GM18867 (cell line): ENCODE data around the gene INPP5B.
"Not testable (repeated sequence)": the region's sequence is repeated elsewhere in the genome, so short reads cannot be mapped to it uniquely, and the experiment has no call there.

ENCODE experiments used
- ATAC-seq: cut with Tn5 transposase; IDR thresholded peaks from one replicate; pipeline ENCODE4 v1.9.1; 2021; ENCODE audit warnings: mild to moderate bottlenecking, moderate library complexity; ENCODE audit not compliant: unreplicated experiment

Gene INPP5B

DNA sequence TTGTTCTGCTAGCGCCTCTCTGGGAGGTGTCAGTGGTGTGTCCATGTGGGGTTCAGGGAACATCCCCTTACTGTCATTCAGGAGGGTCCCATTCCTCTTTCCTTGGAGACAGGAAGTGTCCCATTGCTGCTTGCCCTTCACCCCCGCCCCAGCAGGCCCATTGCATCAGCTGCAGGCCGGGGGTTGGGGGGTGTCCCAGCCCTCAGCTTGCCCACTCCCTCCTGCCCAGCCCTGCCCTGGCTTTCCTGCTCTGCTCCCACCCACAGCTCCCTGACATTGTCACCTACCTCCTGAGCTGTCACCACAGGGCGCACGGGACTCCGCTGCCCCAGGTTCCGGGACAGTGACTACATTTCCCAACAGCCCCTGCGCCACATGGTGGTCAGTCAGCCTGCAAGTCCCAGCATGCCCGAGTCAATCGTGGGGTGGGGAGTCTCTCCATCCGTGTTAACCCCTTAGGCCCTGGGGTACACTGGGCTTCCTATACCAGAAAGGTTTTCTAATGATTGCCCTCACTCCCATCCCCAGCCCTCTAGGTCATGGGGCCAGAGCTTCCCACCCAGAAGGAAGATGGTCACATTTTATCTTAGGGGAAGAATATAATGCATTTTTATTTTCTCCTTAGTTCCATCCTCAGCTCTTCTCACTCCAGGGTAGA, at the start of gene INPP5B:
Gene INPP5B (minus strand): TSS at position 351 of the 658 bp plus-strand sequence. CDS start 745 bp downstream, outside the sequence.
- ATAC-seq: peak; percentile 86

- no peak for ATAC-seq
Measured at GRCh38 chr1:37995751-37996345, 49.0 kb upstream of the INPP5B start.

- ATAC-seq: no peak
Measured at GRCh38 chr1:37994886-37995566, 48.2 kb upstream of the INPP5B start.

GRCh38 chr1:37989361-37989930, 42.6 kb upstream of the INPP5B start:
- peak; percentile 31 for ATAC-seq

DNA sequence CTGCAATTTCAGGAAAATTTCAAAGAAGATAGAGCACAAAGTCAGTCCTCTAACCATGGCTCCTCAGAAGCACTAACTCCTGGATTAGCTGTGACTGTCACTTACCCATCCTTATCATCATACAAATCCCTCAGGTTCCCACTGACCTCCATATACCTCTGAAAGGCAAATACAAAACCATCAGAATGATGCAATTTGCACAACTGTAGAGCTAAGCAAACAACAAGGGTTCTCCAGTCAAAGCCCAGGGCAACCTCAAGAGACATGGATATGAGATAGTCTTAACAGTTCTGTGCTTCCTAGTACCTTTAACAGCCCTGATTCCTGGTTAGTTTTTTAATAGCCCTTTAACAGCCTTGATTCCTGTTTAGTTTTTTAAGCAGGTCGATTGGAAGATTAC, 40.8 kb upstream of the INPP5B start:
- no peak for ATAC-seq

DNA sequence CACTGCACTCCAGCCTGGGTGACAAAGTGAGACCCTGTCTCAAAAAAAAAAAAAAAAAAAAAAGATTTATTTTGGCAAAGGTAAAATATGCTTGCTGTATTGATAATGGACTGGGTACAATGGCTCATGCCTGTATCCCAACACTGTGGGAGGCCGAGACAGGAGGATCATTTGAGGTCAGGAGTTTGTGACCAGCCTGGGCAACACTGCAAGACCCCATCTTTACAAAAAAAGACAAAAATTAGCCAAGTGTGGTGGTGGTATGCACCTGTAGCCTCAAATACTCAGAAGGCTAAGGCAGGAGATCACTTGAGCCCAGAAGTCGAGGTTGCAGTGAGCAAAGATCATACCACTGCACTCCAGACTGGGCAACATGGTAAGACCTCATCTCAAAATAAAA, 36.7 kb upstream of the INPP5B start:
- ATAC-seq: no peak

DNA sequence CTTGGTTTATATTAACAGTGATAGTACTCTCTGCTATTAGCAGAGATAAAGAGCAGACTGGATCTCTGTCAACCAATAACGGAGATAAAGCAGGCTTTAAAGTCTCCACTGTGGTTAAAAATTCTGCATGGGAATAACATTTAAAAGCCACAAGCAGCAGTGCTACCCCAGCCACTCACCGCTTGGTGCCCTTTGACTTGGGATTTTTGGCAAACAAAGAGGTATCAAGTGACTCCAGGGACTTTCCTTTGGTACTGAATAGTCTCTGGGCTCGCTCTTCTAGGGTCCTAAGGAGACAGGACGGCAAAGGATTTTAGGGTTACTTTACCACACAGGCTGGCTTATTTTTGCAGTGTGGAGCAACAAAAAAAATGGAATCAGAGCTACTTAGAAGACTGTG, 31.7 kb upstream of the INPP5B start:
- no peak for ATAC-seq

- ATAC-seq: not testable (repeated sequence)
Measured at GRCh38 chr1:37975083-37975482, 28.2 kb upstream of the INPP5B start.

DNA sequence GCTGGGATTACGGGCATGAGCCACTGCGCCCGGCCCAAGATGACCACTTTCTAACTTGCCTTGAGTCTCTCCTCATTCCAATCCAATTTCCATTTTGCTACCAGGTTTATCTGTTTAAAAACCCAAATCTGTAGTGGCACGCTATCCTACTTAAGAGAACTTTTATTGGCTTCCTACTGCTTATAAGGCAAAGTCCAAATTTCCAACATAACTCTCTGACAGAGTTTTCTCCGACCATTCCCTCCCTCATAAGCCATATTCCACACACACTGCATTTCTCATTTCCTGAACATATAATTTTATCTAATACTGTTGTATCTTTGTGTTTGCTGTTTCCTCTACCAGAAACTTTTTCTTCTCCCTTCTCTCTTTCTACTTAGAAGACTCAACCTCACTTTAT, 27.7 kb upstream of the INPP5B start:
- ATAC-seq: no peak

GRCh38 chr1:37973684-37974083, 26.8 kb upstream of the INPP5B start:
- ATAC-seq: not testable (repeated sequence)

- ATAC-seq: no peak
Measured at GRCh38 chr1:37965301-37965700, 18.4 kb upstream of the INPP5B start.

- ATAC-seq: not testable (repeated sequence)
Measured at GRCh38 chr1:37964106-37964505, 17.3 kb upstream of the INPP5B start.

- no peak for ATAC-seq
Measured at GRCh38 chr1:37958690-37959089, 11.8 kb upstream of the INPP5B start.

DNA sequence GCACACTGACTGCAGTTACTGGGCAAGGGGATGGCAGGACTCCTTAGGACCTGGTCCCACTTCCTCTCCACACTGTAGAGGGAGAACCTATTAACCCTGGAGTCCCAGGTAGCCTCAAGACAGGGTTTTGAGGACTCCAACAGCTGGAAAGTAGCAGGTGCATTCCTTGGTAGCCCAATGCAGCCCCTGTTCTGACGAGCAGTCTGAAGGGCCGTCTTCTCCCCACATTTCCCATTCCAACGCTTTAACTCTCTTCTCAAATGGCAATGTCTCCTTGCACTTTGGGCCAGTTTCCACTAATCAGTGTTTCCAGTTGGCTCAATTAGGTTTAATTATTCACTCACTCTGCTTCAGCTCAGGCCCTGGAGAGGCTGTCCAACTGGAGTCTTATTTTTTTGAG, 8.8 kb upstream of the INPP5B start:
- no peak for ATAC-seq

- no peak for ATAC-seq
Measured at GRCh38 chr1:37954316-37954971, 7.6 kb upstream of the INPP5B start.

GRCh38 chr1:37952738-37953137, 5.9 kb upstream of the INPP5B start:
- no peak for ATAC-seq

DNA sequence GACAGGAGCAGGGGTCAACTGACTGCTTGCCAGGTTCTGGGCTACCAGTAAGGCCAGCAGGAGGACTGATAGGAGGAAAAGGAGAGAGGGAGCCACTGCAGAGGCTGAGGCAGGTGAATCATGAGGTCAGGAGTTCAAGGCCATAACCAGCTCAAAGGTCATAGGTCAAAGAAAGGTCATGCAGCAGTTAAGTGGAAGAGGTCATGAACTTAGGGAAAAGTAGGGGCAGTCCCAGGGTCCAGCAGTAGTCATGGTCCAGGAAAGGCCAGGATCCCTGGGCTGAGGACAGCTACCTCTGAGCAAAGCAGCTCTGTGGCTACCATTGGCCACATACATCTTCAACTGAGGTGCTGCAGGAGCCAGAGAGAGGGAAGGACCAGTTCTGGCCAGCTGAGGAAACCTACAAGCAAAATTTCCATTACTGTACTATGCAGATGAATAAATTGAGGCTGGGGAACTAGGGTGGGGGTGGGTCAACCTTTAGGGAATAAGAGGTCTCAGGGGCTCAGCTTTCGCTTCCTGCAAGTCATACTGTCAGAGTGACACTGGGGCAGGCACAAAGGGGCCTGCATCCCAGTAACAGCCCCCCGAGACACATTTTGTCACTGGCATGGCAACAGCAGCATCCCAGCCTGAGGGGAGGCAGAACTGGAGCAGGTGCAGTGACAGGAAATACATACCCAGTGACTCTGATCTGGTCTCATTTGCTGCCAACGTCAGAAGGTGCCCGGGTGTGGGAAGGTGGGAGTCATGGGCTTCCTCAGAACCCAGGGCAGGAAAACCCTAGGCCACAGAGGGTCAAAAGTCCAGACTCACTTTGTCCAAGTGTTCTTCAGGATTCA, 5.2 kb upstream of the INPP5B start:
- ATAC-seq: no peak

DNA sequence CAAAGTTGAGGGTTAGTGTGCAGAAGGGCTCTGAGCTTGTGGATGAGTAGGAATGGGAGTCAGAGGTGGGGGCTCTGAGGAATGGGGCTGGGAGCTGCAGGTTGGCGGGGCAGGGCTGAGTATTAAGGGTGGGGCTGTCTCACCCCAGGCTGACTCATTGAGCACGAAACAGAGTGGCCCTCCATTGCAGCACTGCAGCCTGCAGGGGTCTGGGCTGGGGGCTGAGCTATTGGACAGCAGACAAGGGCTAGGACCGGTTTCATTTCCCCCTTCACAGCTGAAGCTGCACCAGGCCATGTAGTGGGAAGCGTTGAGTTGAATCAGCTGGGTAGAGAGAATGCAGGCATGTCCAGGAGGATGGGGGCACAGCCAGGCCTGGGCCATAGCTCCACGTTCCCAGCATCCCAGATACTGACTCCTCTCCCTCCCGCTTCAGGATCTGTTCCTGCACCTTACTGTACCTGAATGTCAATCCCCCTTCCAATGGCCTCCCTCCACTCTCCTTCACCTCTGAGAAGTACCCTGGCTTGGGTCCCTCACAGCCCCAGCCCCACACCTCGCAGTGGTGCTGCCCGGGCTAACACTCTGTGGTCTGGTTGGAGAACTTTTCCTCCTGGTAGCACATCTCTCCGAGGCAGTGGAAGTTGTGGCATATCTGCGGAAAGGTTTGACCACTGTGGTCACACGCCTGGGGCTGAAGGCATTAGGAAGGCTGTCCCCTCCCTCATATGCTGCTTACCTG, 4.4 kb upstream of the INPP5B start:
- ATAC-seq: no peak

- ATAC-seq: no peak
Measured at GRCh38 chr1:37949524-37950152, 2.8 kb upstream of the INPP5B start.
